NCI-H187 treated with DMSO at 0.1 percent for 48 hours (cell line): Measurements from ENCODE around the gene SH3PXD2B.
"Not testable (repeated sequence)": the region's sequence is repeated elsewhere in the genome, so short reads cannot be mapped to it uniquely, and the experiment has no call there.

Experiments used
- DNase-seq: peaks from one replicate; lab custom pipeline; 2025; lab: John Stamatoyannopoulos, UW

The SH3PXD2B gene

GRCh38 chr5:172302047-172302710 is 152.1 kb downstream of the SH3PXD2B start:
- no peak for DNase-seq

DNA sequence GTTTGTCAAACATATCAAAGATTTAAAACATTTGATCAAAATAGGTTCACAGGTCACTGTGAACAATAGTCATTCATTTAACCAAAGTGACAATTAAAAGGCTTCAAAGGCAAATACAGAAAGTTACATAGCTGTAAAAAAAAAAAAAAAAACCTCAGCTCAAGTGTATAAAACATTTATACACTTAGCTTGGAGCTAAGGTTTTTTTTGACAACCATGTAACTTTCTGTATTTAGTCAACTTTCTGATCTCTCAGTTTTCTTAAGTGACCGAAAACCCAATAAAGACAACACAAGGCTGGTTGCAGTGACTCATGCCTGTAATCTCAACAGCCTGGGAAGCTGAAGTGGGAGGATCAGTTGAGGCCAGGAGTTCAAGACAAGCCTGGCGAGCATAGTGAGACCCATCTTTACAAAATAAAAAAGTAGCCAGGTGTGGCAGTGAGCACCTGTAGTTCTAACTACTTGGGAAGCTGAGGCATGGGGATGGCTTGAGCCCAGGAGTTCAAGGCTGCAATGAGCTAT is 154.3 kb downstream of the SH3PXD2B start:
- no peak for DNase-seq

DNA sequence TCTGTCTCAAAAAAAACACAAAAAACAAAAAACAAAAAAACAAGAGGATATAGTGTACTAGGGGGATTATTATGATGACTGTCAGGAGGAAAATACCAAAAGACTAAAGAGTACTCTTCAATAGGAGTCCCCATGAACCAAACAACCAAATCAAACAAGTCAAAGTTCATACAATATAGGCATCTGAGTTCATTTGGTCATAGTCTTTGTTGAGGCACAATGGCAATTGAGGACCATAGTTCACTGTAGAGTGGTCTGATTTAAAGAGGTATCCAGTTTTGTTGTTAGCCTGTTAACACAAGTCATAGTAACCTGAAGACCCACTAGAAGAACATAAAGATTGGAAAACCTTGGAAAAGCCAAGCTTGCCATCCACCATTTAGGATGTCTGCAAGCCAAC is 159.5 kb downstream of the SH3PXD2B start:
- DNase-seq: no peak

DNA sequence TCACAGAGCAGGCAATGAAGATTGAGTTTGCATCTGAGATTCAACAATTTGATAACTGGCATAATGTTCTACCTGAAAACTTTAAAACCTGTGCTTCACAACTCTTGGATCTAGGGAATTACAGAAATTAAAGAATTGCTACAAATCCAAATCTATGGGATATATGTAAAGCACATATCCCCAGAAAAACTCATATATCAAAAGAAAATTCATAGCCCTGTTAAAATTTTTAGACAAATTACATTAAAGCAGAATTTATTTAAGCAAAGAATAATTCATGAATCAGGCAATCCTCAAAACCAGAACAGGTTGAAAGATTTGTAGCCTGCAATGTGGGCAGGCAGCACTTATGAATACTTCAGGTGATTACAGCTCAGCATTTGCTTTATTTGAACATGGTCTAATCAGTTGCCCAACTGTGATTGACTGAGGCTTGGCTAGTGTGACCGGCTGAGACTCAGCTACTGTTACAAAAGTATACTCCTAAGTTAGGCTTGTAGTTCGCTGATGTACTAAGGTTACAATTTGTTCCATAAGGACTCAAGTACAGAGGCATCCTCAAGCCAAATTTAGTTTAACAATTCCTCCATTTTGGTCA is 160.5 kb downstream of the SH3PXD2B start:
- DNase-seq: no peak

GRCh38 chr5:172293054-172293744 is 161.1 kb downstream of the SH3PXD2B start:
- DNase-seq: peak; percentile 1

- not testable (repeated sequence) for DNase-seq
Measured at GRCh38 chr5:172291837-172292236, 162.5 kb downstream of the SH3PXD2B start.

- DNase-seq: no peak
Measured at GRCh38 chr5:172288465-172288864, 165.9 kb downstream of the SH3PXD2B start.

GRCh38 chr5:172287140-172287539 is 167.2 kb downstream of the SH3PXD2B start:
- not testable (repeated sequence) for DNase-seq

DNA sequence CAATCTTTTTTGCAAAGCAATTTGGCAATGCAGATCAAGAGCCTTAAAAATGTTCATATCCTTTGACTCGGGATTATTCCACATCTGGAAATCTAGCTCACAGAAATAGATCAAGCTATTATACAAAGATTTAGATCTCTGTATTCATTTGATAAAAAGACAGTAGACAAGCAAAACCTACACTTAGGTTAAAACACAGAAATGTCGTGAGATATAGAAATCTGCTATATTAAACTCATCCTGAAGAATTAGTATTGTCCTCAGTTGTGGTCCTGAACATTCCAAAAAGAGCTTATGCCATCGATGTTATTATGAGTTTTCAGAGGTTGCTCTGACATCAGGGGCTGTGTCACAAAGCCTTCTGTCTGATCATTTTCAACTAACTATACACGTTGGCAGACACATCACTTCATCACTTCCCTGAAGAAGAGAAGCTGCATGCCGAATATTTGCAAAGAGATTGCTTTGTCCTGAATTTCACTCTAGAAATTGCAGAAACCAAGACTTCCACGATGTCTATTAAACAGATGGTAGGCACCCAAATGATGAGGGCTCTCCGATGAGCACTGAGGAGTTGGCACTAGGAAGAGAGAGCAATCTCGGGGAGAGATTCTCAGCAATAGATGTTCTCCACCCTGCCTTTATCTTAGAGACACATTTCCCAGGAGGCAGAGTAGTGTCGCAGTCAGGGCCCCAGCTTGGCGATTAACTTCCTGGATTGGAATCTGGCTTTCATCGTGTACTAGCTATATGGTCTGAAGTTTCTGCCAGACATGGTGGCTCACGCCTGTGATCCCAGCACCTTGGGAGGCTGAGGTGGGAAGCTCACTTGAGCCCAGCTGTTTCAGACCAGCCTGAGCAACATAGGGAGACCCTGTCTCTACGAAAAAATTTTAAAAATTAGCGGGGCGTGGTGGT is 168.8 kb downstream of the SH3PXD2B start:
- DNase-seq: no peak

- DNase-seq: no peak
Measured at GRCh38 chr5:172284611-172284980, 169.7 kb downstream of the SH3PXD2B start.

DNA sequence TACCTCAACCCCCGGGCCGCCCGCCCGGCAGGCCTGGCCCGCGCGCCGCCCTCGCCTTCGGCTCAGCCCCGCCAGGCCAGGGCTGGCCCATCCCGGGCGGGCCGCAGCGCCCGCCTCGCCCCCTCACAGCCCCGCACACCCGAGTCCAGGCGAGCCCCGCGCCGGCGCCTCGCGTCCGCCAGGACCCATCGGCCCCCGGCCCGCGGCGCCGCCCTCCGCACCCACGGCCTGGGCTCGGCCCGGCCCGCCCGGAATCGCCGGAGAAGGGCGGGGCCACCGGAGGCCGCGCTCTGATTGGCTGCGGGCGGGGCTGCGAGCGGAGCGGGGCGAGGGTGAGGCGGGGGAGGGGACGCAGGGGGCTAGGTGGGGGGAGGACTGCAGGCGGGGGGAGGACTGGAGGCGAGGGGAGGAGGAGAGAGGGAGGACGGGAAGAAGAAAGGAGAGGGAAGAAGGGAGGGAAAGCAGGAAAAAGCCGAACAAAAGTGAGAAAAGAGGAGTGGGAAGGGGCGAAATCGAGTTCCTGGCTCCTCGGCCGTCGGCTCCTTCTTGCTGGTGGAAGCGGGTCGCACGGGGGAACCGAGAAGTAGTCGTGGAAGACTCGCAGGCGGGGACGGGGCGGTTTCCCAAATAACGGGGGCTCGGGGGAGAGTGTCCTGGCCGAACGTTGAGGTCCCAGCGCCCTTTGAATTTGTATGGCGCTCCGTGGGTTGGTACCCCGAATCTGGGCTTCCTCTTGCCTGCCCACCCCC is 170.3 kb downstream of the SH3PXD2B start:
- no peak for DNase-seq

DNA sequence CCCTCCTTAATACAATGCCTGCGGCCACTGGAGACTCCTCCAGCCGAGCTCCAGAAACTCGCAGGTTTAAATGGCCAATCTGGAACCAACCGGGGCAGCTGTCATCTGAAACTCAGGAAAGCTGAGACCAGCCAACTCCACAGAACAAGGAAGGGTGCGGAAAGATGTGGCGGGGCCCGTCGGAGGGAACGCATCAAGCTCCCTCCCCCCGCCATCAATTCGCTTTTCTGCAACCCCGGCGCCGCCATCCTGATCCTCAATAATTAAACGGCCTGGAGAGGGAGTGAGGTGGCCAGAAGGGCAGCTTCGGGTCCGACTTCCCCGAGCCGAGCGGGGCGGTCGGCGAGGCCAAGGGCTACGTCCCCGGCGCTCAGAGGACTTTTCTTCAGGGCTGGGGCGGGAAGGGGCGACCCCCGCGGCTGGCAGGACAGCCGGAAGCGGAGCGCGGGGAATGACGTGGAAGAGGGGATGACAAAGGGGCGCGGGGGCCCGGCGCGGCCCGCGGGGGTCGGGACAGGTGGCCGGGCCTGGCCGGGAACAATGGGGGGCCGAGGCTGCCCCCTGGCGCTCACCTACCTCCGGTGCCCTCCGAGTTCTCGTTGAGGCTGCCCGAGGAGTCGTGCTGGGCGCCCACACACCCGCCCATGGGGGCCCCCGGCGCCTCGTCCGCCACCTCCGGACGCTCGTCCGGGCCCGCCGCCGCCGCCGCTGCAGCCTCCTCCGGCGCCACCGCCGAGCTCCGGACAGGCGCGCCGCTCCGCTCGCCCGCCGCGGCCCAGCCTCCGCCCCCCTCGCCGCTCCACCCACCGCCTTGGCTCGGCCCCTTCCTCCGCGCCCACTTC is 171.1 kb downstream of the SH3PXD2B start, which contains the start of gene UBTD2:
TSS of gene UBTD2 (minus strand) at position 745 of the 842 bp plus-strand sequence. CDS start at position 646, 99 bp downstream.
- DNase-seq: peak; percentile 2

DNA sequence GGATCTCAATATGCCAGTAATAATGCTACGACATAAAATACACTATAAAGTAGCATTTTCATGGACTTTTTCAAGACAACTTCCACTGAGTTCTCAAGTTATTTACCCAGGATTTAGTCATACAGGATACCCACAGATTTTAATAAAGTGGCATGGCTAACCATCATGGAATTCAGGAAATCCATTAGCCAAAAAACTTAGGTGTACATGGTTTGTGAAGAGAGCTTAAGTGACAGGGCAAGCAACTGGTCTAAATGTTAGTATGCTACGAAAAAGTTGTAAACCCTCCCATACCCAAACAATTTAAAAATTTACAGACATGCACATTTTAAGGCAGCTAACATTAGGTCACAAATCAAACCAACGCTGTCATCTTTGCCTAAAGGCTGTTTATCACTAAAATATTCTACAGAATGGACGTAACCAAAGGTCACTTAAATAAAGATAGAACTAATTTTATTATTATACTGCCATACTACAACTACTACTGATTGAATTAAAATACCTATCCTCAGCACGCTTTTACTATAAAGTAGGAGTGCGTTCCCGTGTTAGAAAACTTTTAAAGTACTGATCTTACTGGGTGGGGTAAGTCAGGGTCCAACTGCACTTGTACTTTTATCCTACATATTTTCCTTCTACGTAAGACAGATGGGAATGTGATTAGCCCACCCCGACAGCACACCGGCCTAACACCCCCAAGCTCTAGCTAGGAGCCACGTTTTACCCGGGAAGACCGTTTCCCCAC is 171.9 kb downstream of the SH3PXD2B start:
- DNase-seq: no peak

DNA sequence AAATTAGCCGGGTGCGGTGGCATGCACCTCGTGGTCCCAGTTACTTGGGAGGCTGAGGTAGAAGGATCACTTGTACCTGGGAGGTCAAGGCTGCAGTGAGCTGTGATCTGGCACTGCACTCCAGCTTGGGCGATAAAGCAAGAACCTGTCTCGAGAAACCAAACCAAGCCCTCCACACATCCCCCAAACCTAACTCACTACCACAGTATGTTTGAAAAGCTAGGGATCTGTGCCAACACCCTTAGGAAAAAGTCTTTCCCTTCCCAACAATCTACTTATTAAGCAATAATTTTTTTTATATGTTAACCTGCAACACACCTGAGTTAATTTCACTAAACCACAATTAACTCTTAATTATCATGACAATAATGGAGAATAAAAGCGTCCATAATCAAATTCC is 173.0 kb downstream of the SH3PXD2B start:
- DNase-seq: no peak

DNA sequence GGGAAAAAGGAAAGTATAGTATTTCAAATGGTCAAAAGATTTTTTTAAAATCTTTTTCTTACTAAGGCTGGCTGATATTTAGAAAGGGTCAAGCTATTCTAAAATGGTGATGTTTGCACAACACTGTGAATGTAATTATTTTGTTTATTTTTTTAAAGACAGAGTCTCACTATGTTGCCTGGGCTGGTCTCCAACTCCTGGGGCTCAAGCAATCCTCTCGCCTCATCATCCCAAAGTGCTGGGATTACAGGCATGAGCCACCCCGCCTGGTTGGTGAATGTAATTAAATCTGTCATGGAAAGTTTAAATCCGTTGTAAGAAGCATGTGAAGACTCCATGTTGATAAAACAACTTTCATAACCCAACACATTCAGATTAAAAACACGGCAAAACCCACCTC is 173.4 kb downstream of the SH3PXD2B start:
- DNase-seq: no peak

DNA sequence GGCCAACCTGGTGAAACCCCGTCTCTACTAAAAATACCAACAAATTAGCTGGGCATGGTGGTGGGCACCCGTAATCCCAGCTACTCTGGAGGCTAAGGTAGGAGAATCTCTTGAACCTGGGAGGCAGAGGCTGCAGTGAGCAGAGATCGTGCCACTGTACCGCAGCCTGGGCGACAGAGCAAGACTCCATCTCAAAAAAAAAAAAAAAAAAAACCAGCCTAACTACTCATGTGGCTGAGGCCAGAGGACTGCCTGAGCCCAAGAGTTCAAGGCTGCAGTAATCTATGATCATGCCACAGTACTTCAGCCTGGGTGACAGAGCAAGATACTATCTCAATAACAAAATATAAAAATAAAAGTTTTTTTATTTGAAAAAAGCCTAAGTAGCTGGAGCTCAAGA is 174.0 kb downstream of the SH3PXD2B start:
- DNase-seq: no peak

GRCh38 chr5:172278356-172278755 is 176.0 kb downstream of the SH3PXD2B start:
- no peak for DNase-seq

GRCh38 chr5:172276214-172276613 is 178.1 kb downstream of the SH3PXD2B start:
- no peak for DNase-seq
